ENCODE data around the gene GPR89B.
A peak's percentile ranks its signal among the peaks of the same experiment; 100 is the strongest.
"Not testable (repeated sequence)": the region's sequence is repeated elsewhere in the genome, so short reads cannot be mapped to it uniquely, and the experiment has no call there.

Gene GPR89B

DNA sequence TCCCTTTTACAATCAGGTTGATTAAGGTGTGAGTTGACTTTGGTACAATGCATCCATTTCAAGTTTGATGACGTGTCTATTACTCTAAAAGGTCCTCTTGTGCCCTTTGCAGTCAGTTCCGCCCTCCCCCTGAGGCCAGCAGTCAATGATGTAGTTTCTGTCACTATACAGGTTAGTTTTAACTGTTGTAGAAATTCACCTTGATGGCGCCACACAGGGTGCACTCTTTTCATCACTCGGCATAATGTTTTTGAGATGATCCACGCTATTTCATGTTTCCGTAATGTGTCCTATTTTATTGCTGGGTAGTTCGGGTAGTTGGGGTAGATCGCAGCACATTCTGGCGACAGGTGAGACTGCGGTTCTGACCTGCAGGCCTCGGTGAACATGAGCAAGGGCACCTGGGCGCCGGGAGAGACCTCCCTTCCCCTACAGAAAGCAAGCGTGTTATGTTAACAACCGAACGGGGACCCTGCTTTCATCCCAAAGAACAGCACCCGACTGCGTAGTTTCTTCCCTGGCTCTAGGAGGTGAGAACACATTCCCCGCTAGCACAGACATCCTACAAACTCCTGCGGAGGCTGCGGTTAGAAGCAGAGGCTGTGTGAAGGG, 109.7 kb downstream of the GPR89B start:
- not testable (repeated sequence) for DNase-seq

DNA sequence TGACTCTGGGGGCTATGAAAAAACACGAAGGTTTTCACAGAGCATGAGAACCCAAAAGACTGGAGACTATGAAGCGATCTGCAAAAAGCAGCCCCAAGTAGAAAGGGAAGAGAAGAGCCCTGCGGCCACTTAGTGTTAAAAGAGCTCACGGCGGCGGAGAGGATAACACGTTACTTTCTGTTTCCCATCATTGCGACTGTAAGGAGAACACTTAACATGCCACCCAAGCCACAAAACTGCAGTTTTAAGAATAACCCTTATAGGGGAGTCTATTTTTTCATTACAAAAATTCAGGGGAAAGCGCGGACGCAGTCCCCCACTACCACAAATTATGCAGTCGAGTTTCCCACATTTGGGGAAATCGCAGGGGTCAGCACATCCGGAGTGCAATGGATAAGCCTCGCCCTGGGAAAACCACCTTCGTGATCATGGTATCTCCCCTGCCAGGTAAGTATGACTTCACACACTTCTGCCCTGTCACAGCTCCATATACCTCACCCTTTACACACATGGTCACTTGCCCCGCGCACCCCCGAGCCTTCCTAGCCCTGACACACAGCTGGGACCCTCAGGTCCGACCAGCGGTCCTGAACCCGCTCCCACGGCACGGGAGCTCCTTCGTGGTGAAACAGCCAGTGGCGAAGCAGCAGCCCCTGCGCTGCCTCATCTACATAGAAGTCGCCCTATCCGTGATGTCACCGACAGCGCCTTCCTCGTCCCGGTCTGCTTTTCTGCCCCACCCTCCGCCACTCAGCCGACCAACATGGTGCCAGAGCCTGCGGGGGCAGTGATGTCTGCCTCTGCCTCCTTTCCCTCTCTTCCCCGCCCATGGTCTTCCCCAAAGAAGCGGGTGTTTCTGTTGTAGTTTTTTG, 110.5 kb downstream of the GPR89B start:
- DNase-seq = peak; percentile 81

Data from activated T-cell treated with anti-CD3 and anti-CD28 coated beads, Interleukin-2, amount 50 U/mL, for 1 hour (primary cell).